CD4-positive, CD25-positive, alpha-beta regulatory T cell (primary cell): ENCODE data around the gene KIF3A. TPM values are rescaled to one million over a fixed set of nuclear protein-coding genes. Genes with fewer than 3 reads are reported as not detected.
A peak's percentile ranks its signal among the peaks of the same experiment; 100 is the strongest.

Experiments
- ATAC-seq, 2 donors: fragments of 150-1000 bp; cut with Tn5 transposase; one replicate each; pipeline ENCODE4 v1.10.0; 2021; ENCODE audit warnings: low read depth in 2 of 2, moderate number of reproducible peaks in 2 of 2, moderate library complexity in 1 of 2
- DNase-seq, 3 donors: peaks; one replicate each; pipeline versions ENCODE4 v3.0.0 to v3.0.0-alpha.2; 2012 to 2022; ENCODE audit warnings: mixed read lengths in 1 of 3
- H3K27ac ChIP-seq: one replicate; pipeline ENCODE4 v1.7.0; 2013; ENCODE audit warnings: mild to moderate bottlenecking, low read length; ENCODE audit not compliant: insufficient read depth, poor library complexity, severe bottlenecking
- H3K27me3 ChIP-seq: one replicate; pipeline ENCODE4 v1.7.0; 2013; ENCODE audit warnings: low read length; ENCODE audit not compliant: control insufficient read depth, insufficient read depth
- H3K36me3 ChIP-seq: one replicate; pipeline ENCODE4 v1.7.0; 2013; ENCODE audit warnings: mild to moderate bottlenecking, low read length, moderate library complexity; ENCODE audit not compliant: control insufficient read depth, insufficient read depth
- H3K4me1 ChIP-seq: 2 replicates; pipeline ENCODE4 v1.7.0; 2013; ENCODE audit warnings: mild to moderate bottlenecking, low read length; ENCODE audit not compliant: insufficient read depth, control insufficient read depth, poor library complexity, severe bottlenecking
- H3K4me3 ChIP-seq: one replicate; pipeline ENCODE4 v1.7.0; 2013; ENCODE audit warnings: low read depth, mild to moderate bottlenecking, low read length, moderate library complexity
- H3K9me3 ChIP-seq, 2 experiments: 1 replicate in 1 of 2; 2 replicates in 1 of 2; pipeline ENCODE4 v1.7.0; 2013; ENCODE audit warnings: low read length in 2 of 2, mild to moderate bottlenecking in 1 of 2, moderate library complexity in 1 of 2; ENCODE audit not compliant: control insufficient read depth in 2 of 2
- H3K27ac Mint-ChIP-seq, 3 donors: one replicate each; pipeline ENCODE4 v1.8.0; 2020 to 2022; ENCODE audit warnings: mild to moderate bottlenecking in 3 of 3, mixed read lengths in 3 of 3, moderate library complexity in 2 of 3
- H3K27me3 Mint-ChIP-seq: one replicate; pipeline ENCODE4 v1.8.0; 2022; ENCODE audit warnings: mild to moderate bottlenecking, mixed read lengths
- H3K36me3 Mint-ChIP-seq: one replicate; pipeline ENCODE4 v1.8.0; 2020; ENCODE audit warnings: mixed read lengths
- H3K4me1 Mint-ChIP-seq, 4 donors: one replicate each; pipeline ENCODE4 v1.8.0; 2020 to 2022; ENCODE audit warnings: mixed read lengths in 4 of 4, mild to moderate bottlenecking in 1 of 4
- H3K4me3 Mint-ChIP-seq, 4 donors: one replicate each; pipeline ENCODE4 v1.8.0; 2020 to 2022; ENCODE audit warnings: mild to moderate bottlenecking in 4 of 4, mixed read lengths in 4 of 4, moderate library complexity in 3 of 4
- H3K9me3 Mint-ChIP-seq, 7 donors: one replicate each; pipeline ENCODE4 v1.8.0; 2020 to 2022; ENCODE audit warnings: mixed read lengths in 7 of 7, mild to moderate bottlenecking in 3 of 7, moderate library complexity in 2 of 7
- polyA plus RNA-seq, 4 donors: library from polyadenylated mRNA; unstranded; fragments of 300-500 nt; fragmentation: Illumina TruSeq; gene quantifications; one replicate each; pipeline ENCODE4 v1.2.3, GENCODE V29; 2021
- total RNA-seq: library from RNA; stranded (reverse); gene quantifications from one replicate; pipeline ENCODE4 v1.2.3, GENCODE V29; 2022

The KIF3A gene
- total and polyA plus RNA-seq, 5 donors from 2014 or later = 9.9 to 13.2 (median 12.5) TPM

DNA sequence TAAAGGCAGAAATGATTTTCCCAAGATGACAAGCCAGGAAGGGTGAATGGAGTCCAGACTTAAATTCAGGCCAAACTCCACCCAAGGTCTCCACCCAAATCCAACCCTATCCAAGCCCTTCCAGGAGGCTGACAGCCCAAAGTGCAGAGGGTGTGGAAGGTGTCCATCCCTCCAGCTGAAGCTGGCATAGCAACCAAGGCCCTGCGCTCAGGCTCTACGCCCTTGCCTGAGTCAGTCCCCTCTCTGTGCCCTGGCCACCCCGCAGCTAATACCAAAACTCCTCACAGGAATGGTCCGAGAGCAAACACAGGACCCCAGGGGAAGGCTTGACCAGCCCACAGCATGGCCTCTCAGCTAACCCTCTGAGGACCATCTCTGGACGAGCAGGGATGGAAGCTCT lies 37.5 kb upstream of the KIF3A start:
- peaks cover 5 to 21% (median 13%) of the 10 kb centered on the region in 4 donors for H3K4me1 Mint-ChIP-seq

GRCh38 chr5:132774406-132774805 lies 37.1 kb upstream of the KIF3A start:
- Mint-ChIP-seq H3K27ac (peak overlapping the region in 1 of 3 donors; percentile 14), H3K4me3 (peak overlapping the region; percentile 7 to 81 (median 24)), H3K9me3 (peaks cover 0 to 4% (median 0%) of the 10 kb centered on the region in 7 donors), H3K4me1 (peaks cover 5 to 21% (median 12%) of the 10 kb centered on the region in 4 donors), H3K27me3 (peaks cover 21% of the 10 kb centered on the region), H3K36me3 (no peaks in the 10 kb centered on the region)
- Histone ChIP-seq H3K36me3 (no peaks in the 10 kb centered on the region), H3K4me3 (no peak overlapping the region), H3K27ac (no peak overlapping the region), H3K4me1 (peaks cover 18% of the 10 kb centered on the region), H3K27me3 (peaks cover 12% of the 10 kb centered on the region), H3K9me3 (no peaks in the 10 kb centered on the region)
- DNase-seq = no peak
- no peak for ATAC-seq

More for the DNA sequence above, 37.5 kb upstream of the KIF3A start:
- H3K4me3 Mint-ChIP-seq = peak overlapping the region; percentile 7 to 81 (median 24)
- ATAC-seq (no peak), DNase-seq (no peak)
- Histone ChIP-seq H3K9me3 (no peaks in the 10 kb centered on the region), H3K27ac (no peak overlapping the region), H3K4me1 (peaks cover 18% of the 10 kb centered on the region), H3K27me3 (peaks cover 16% of the 10 kb centered on the region), H3K36me3 (no peaks in the 10 kb centered on the region), H3K4me3 (no peak overlapping the region)
- peaks cover 26% of the 10 kb centered on the region for H3K27me3 Mint-ChIP-seq
- H3K27ac Mint-ChIP-seq = peak overlapping the region in 1 of 3 donors; percentile 14
- H3K9me3 Mint-ChIP-seq = peaks cover 0 to 4% (median 0%) of the 10 kb centered on the region in 7 donors
- H3K36me3 Mint-ChIP-seq = no peaks in the 10 kb centered on the region

DNA sequence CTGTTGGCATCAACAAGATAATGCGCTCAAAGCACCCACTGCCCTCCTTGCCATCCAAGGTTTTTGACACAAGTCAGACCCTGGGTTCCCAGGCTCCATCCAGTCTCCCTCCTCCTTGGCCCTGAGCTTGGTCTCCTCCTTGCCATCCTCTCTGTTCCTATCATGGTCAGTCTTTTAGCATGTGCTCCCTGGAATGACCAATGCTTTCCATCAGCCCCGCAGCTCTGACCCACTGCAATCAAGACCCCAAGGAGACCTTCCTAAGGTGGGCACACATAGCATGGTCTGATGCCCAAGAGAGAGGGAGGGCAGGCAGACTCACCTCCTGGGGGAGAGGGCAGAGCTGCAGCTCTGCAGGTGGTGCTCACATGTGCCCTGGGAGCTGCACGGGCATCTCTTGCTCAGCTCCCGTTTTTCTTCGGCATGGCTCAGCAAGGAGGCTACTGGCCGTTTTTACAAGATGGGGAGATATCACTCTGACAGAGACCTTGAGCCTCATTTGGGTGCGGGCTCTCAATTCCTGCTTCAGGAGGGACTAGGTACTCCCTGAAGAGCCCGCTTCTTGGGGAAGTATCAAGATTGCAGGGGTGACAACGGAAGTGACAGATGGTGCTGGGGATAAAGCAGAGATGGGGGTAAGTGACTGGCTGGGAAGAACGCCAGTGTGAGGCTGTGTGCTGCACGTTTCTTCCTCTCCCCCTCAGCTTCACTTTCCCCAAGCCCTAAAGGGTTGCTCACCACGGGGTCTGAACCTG lies 36.4 kb upstream of the KIF3A start:
- peaks cover 0 to 4% (median 0%) of the 10 kb centered on the region in 7 donors for H3K9me3 Mint-ChIP-seq
- peaks cover 15% of the 10 kb centered on the region for H3K27me3 Mint-ChIP-seq
- H3K27ac Mint-ChIP-seq = no peak overlapping the region
- Histone ChIP-seq H3K4me1 (peaks cover 18% of the 10 kb centered on the region), H3K4me3 (no peak overlapping the region), H3K36me3 (no peaks in the 10 kb centered on the region), H3K27ac (no peak overlapping the region), H3K9me3 (no peaks in the 10 kb centered on the region), H3K27me3 (peaks cover 6% of the 10 kb centered on the region)
- H3K36me3 Mint-ChIP-seq = no peaks in the 10 kb centered on the region
- DNase-seq (no peak), ATAC-seq (no peak)
- H3K4me3 Mint-ChIP-seq = peak overlapping the region in 1 of 4 donors; percentile 81
- peaks cover 5 to 21% (median 12%) of the 10 kb centered on the region in 4 donors for H3K4me1 Mint-ChIP-seq

DNA sequence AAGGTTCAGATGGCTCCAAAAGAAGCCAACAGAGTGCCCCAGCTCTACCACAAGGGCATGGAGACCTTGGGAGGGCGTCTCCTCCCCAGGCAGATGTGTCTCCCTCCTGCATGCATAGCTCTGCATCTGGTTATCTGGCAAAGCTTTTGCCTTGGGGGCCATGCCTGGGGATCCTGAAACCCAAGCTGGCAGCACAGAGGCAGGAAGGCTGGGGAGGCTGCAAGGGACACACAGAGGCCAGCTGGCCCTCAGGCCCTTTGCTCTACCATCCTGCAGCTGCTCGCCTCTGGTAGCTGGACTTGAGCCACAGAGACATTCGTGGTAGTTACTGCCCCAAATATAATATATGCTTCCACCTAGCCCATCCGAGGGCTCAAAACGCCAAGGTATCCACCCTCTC lies 35.8 kb upstream of the KIF3A start:
- Histone ChIP-seq H3K4me1 (peaks cover 16% of the 10 kb centered on the region), H3K4me3 (no peak overlapping the region), H3K27me3 (peaks cover under 1% of the 10 kb centered on the region), H3K27ac (no peak overlapping the region), H3K36me3 (no peaks in the 10 kb centered on the region), H3K9me3 (no peaks in the 10 kb centered on the region)
- DNase-seq (no peak), ATAC-seq (no peak)
- H3K27me3 Mint-ChIP-seq = peaks cover 8% of the 10 kb centered on the region
- H3K4me3 Mint-ChIP-seq = peak overlapping the region in 1 of 4 donors; percentile 81
- peaks cover 3 to 18% (median 9%) of the 10 kb centered on the region in 4 donors for H3K4me1 Mint-ChIP-seq
- H3K36me3 Mint-ChIP-seq = no peaks in the 10 kb centered on the region
- peaks cover 0 to 1% (median 0%) of the 10 kb centered on the region in 7 donors for H3K9me3 Mint-ChIP-seq
- H3K27ac Mint-ChIP-seq = no peak overlapping the region

DNA sequence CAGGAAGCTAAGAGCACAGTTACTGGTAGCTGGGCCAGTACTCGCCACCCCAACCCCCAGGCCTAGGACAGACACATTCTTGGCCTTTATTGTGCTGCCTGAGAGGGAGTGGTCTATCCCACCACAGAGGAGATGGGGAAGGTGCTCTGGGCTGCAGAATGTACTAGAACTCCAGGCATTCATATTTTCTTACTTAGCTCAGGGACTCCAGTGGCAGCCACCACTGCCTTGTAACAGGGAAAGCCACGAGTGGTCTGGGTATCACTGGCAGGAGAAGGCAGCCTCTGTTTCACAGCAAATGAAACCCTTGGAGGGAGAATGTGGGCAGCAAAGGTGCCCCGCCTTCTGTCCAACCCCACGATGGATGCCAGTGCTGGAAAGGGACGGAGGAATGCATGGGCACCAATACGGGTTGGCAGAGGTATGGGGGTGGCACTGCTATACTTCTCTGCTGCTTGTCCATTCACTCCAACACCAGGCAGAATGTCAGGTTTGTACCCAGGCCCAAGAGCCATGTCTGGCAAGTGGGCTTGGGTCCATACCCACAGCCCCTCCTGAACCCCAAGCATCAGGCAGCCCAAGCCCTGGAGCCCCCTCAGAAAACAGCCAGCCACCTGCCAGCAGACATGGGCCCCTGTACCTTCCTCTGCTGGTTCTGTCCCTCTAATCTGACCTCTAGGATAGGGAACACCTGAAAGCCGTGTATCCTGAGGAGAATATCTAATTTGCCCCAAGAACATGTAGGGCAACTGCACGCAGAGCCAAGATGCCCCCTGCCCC lies 35.1 kb upstream of the KIF3A start:
- Histone ChIP-seq H3K9me3 (no peaks in the 10 kb centered on the region), H3K36me3 (no peaks in the 10 kb centered on the region), H3K27me3 (no peaks in the 10 kb centered on the region), H3K4me3 (no peak overlapping the region), H3K27ac (no peak overlapping the region), H3K4me1 (peaks cover 10% of the 10 kb centered on the region)
- peaks cover 3 to 13% (median 7%) of the 10 kb centered on the region in 4 donors for H3K4me1 Mint-ChIP-seq
- H3K27me3 Mint-ChIP-seq = peaks cover 7% of the 10 kb centered on the region
- no peak overlapping the region for H3K27ac Mint-ChIP-seq
- DNase-seq = no peak
- peak overlapping the region in 1 of 4 donors; percentile 63 for H3K4me3 Mint-ChIP-seq
- no peaks in the 10 kb centered on the region for H3K9me3 Mint-ChIP-seq
- ATAC-seq = no peak
- no peaks in the 10 kb centered on the region for H3K36me3 Mint-ChIP-seq

DNA sequence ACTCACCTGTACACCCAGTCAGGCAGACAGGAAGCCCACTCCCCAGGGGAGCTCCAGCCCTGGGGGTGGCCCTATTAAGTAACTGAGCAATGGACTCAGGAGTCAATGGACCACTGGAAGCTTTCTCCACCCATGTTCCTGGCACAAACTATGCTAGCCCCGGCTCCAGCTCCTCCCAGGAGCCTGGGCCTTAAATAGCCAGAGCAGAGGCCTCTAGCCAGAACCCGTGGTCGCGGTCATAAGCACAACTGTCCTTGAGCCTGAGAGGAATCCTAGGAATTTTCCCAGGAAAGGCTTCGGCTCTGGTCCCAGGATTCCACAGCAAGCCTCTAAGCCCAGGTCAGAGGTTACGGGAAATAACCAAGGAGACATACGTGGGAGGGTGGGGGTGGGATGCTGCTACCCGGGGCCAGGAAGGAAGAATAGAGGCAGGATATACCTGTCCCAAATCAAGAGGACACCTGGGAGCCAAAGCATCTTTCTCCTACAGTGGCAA lies 34.2 kb upstream of the KIF3A start:
- no peak for ATAC-seq
- H3K27me3 ChIP-seq = no peaks in the 10 kb centered on the region
- no peaks in the 10 kb centered on the region for H3K9me3 ChIP-seq
- H3K9me3 Mint-ChIP-seq = no peaks in the 10 kb centered on the region
- H3K4me1 Mint-ChIP-seq = peaks cover 3 to 13% (median 7%) of the 10 kb centered on the region in 4 donors
- H3K36me3 Mint-ChIP-seq = no peaks in the 10 kb centered on the region
- no peak for DNase-seq
- H3K27me3 Mint-ChIP-seq = peaks cover 7% of the 10 kb centered on the region
- H3K27ac ChIP-seq = no peak overlapping the region
- no peaks in the 10 kb centered on the region for H3K36me3 ChIP-seq
- no peak overlapping the region for H3K4me3 ChIP-seq
- no peak overlapping the region for H3K27ac Mint-ChIP-seq
- peaks cover 6% of the 10 kb centered on the region for H3K4me1 ChIP-seq
- peak overlapping the region in 1 of 4 donors; percentile 9 for H3K4me3 Mint-ChIP-seq

DNA sequence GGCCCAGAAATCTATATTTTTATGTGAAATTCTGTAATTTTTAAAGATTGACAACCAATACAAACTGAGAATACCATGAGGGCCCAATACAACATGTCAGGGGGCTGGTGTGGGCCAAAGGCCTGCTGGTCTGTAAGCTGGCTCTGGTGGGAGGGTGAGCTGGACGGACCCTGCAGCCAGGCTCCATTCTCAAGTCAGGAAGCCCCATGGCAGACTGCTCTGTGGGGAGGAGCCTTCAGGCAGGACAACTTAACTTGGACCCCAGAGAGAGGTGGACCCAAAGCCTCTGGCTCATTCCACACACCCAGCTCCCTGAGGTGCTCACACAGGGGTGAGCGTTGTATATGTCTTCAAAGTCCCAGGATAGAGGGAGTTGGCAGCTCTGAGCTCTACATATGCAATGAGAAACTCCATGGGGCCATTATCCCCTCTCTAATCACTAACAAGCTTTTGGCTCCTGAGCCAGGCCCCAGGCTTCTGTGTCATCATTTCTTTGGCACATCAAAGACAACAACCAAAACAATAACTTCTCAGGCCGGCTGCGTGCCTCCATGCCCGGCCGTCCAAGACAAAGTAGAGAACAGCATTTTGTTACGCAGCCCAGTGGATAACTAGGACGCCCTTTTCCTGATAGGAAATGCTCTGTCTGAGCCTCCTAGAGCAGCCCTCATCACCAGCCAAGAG lies 33.3 kb upstream of the KIF3A start:
- Mint-ChIP-seq H3K36me3 (no peaks in the 10 kb centered on the region), H3K9me3 (no peaks in the 10 kb centered on the region), H3K4me1 (peaks cover 1 to 7% (median 3%) of the 10 kb centered on the region in 4 donors), H3K27me3 (no peaks in the 10 kb centered on the region), H3K4me3 (peak overlapping the region in 1 of 4 donors; percentile 9), H3K27ac (no peak overlapping the region)
- no peaks in the 10 kb centered on the region for H3K36me3 ChIP-seq
- no peak overlapping the region for H3K4me3 ChIP-seq
- H3K9me3 ChIP-seq = no peaks in the 10 kb centered on the region
- ATAC-seq (no peak), DNase-seq (no peak)
- H3K4me1 ChIP-seq = no peaks in the 10 kb centered on the region
- H3K27ac ChIP-seq = no peak overlapping the region
- no peaks in the 10 kb centered on the region for H3K27me3 ChIP-seq
